GM23248 (cell line): ENCODE measurements around the gene EHBP1.

Experiments used
- EZH2 ChIP-seq: fragments of 200-600 bp; sonication (generic); IDR thresholded peaks from 2 replicates; pipeline ENCODE4 v1.6.1; 2018; ENCODE audit warnings: antibody characterized with exemption, mild to moderate bottlenecking; ENCODE audit not compliant: insufficient read depth, poor library complexity, severe bottlenecking
- EZH2phosphoT487 ChIP-seq: fragments of 200-600 bp; sonication (generic); IDR thresholded peaks from 2 replicates; pipeline ENCODE4 v1.6.1; 2018; ENCODE audit warnings: antibody characterized with exemption, moderate library complexity, mild to moderate bottlenecking, low read depth; ENCODE audit not compliant: insufficient read depth

DNA sequence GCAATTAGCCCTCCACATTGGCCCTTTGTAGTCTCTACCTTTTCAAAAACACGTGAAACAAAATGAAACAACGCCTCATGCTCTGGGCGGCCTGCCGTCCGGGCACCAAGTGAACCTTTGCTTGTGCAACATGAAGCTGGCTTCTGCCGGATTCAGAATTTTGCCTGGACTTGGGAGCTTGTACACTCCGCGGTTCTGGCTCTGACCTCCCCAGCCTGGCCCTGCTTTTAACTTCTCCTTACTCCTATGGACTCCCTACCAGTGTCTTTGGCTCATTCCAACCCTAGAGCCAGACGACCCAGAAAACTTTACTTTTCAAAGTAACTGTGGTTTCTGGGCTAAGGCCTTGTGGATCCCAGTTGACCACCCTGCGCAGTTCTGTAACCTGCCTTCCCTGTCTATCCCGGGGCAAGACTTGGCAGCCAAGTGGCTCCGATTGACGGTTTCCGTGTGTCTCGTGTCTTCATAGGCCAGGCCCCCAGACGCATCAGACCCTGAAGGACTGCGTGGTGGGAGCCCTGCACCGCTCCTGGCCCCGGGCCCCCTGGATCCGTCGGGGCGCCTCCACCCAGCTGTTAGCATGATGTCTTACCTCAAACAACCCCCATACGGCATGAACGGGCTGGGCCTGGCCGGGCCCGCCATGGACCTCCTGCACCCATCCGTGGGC is 347.0 kb downstream of the EHBP1 start:
- TF ChIP-seq EZH2 (no peak), EZH2phosphoT487 (no peak)
